ENCODE results near the gene KCNQ1.

The KCNQ1 gene

GRCh38 chr11:2891326-2892214 is 446.8 kb downstream of the KCNQ1 start:
- peak in 2 of 3 experiments; percentile 19 to 30 for DNase-seq

GRCh38 chr11:2892215-2892966 is 447.6 kb downstream of the KCNQ1 start:
- peak in 2 of 3 experiments; percentile 88 to 90 for DNase-seq

GRCh38 chr11:2892967-2893528 is 448.2 kb downstream of the KCNQ1 start:
- DNase-seq, result no peak

- DNase-seq, result no peak
Observed at GRCh38 chr11:2893935-2894334, 449.1 kb downstream of the KCNQ1 start.

- no peak for DNase-seq
Observed at GRCh38 chr11:2896047-2896446, 451.2 kb downstream of the KCNQ1 start.

GRCh38 chr11:2897048-2897447 is 452.2 kb downstream of the KCNQ1 start:
- no peak for DNase-seq

GRCh38 chr11:2898366-2899079 is 453.7 kb downstream of the KCNQ1 start:
- DNase-seq, result peak in 1 of 3 experiments; percentile 4
